OCI-LY3 (cell line): Measurements from ENCODE around the gene RPE65.

Experiments
- H2AFZ ChIP-seq: fragments of 200-600, 300-600 bp; shearing (Covaris generic); 2 replicates; pipeline ENCODE4 v1.6.0; 2014; ENCODE audit warnings: antibody characterized with exemption, low read depth, low read length
- H3K27ac ChIP-seq: fragments of 200-600, 300-600 bp; sonication (generic); 2 replicates; pipeline ENCODE4 v1.5.1; 2014; ENCODE audit warnings: mild to moderate bottlenecking, low read length, moderate library complexity, mixed read lengths
- H3K27me3 ChIP-seq: fragments of 200-600, 300-600 bp; sonication (generic); 2 replicates; pipeline ENCODE4 v1.6.1; 2014; ENCODE audit warnings: low read depth, low read length, mixed read lengths
- H3K36me3 ChIP-seq: fragments of 200-600, 300-600 bp; sonication (generic); replicated peaks from 2 replicates; pipeline ENCODE3; 2014; ENCODE audit warnings: low read depth, low read length, mixed read lengths
- H3K4me1 ChIP-seq: fragments of 300-600, 200-600 bp; sonication (generic); 2 replicates; pipeline ENCODE4 v1.6.1; 2014; ENCODE audit warnings: low read length, mixed read lengths
- H3K4me2 ChIP-seq: fragments of 200-600, 300-600 bp; sonication (generic); 2 replicates; pipeline ENCODE4 v1.6.1; 2014; ENCODE audit warnings: low read length, mixed read lengths
- H3K4me3 ChIP-seq: fragments of 300-600, 200-600 bp; sonication (generic); 2 replicates; pipeline ENCODE4 v1.5.1; 2014; ENCODE audit warnings: antibody characterized with exemption, mild to moderate bottlenecking, low read length, moderate library complexity
- H3K79me2 ChIP-seq: fragments of 300-600, 200-600 bp; shearing (Covaris generic); 2 replicates; pipeline ENCODE4 v1.6.1; 2014; ENCODE audit warnings: mild to moderate bottlenecking, low read length, mixed read lengths
- H3K9ac ChIP-seq: fragments of 300-600, 200-600 bp; shearing (Covaris generic); 2 replicates; pipeline ENCODE4 v1.6.0; 2014; ENCODE audit warnings: mild to moderate bottlenecking, low read length, moderate library complexity
- H3K9me3 ChIP-seq: fragments of 200-600, 300-600 bp; shearing (Covaris generic); 2 replicates; pipeline ENCODE4 v1.6.1; 2014; ENCODE audit warnings: low read length, mixed read lengths; ENCODE audit not compliant: insufficient read depth
- H4K20me1 ChIP-seq: fragments of 200-600, 300-600 bp; sonication (generic); 2 replicates; pipeline ENCODE4 v1.6.1; 2016; ENCODE audit warnings: low read length, mixed read lengths; ENCODE audit not compliant: insufficient read depth
- CTCF ChIP-seq: fragments of 200-600, 300-600 bp; sonication (generic); IDR thresholded peaks from 2 replicates; pipeline ENCODE4 v1.5.1; 2014; ENCODE audit warnings: antibody characterized with exemption, low read length, low read depth
- EZH2phosphoT487 ChIP-seq: fragments of 200-600 bp; shearing (Covaris generic); IDR thresholded peaks from 2 replicates; pipeline ENCODE4 v1.6.1; 2018; ENCODE audit warnings: antibody characterized with exemption, mixed run types, low read depth

RPE65 gene

GRCh38 chr1:68431076-68431475, 18.7 kb downstream of the RPE65 start:
- H3K79me2 ChIP-seq, result no peaks in the 10 kb centered on the region
- no peak overlapping the region for H3K4me3 ChIP-seq
- no peaks in the 10 kb centered on the region for H4K20me1 ChIP-seq
- H3K27me3 ChIP-seq, result no peaks in the 10 kb centered on the region
- H2AFZ ChIP-seq, result no peak overlapping the region
- TF ChIP-seq EZH2phosphoT487 (no peak), CTCF (no peak)
- H3K4me1 ChIP-seq, result no peaks in the 10 kb centered on the region
- no peaks in the 10 kb centered on the region for H3K9me3 ChIP-seq
- H3K27ac ChIP-seq, result no peak overlapping the region
- no peak overlapping the region for H3K9ac ChIP-seq
- H3K4me2 ChIP-seq, result no peak overlapping the region
- no peaks in the 10 kb centered on the region for H3K36me3 ChIP-seq

GRCh38 chr1:68429233-68429808, 20.4 kb downstream of the RPE65 start:
- Histone ChIP-seq H3K9ac (no peak overlapping the region), H3K36me3 (no peaks in the 10 kb centered on the region), H3K79me2 (no peaks in the 10 kb centered on the region), H2AFZ (no peak overlapping the region), H4K20me1 (no peaks in the 10 kb centered on the region), H3K27me3 (no peaks in the 10 kb centered on the region), H3K4me3 (no peak overlapping the region), H3K4me2 (no peak overlapping the region), H3K27ac (no peak overlapping the region), H3K9me3 (no peaks in the 10 kb centered on the region), H3K4me1 (no peaks in the 10 kb centered on the region)
- no peak for TF ChIP-seq EZH2phosphoT487
- no peak for TF ChIP-seq CTCF

- no peak for TF ChIP-seq CTCF
- TF ChIP-seq EZH2phosphoT487, result no peak
- H3K4me3 ChIP-seq, result no peak overlapping the region
- no peaks in the 10 kb centered on the region for H3K79me2 ChIP-seq
Measured at GRCh38 chr1:68426594-68426993, 23.2 kb downstream of the RPE65 start.

GRCh38 chr1:68421350-68421749, 28.4 kb downstream of the RPE65 start:
- H3K9me3 ChIP-seq, result no peaks in the 10 kb centered on the region
- no peak overlapping the region for H3K9ac ChIP-seq
- H3K27ac ChIP-seq, result no peak overlapping the region
- no peak overlapping the region for H3K4me3 ChIP-seq
- H3K79me2 ChIP-seq, result no peaks in the 10 kb centered on the region
- H3K27me3 ChIP-seq, result no peaks in the 10 kb centered on the region
- no peak overlapping the region for H2AFZ ChIP-seq
- H4K20me1 ChIP-seq, result no peaks in the 10 kb centered on the region
- TF ChIP-seq EZH2phosphoT487 (no peak), CTCF (no peak)
- H3K4me1 ChIP-seq, result no peaks in the 10 kb centered on the region
- no peak overlapping the region for H3K4me2 ChIP-seq
- H3K36me3 ChIP-seq, result no peaks in the 10 kb centered on the region

More at GRCh38 chr1:68426594-68426993, 23.2 kb downstream of the RPE65 start:
- Histone ChIP-seq H3K4me2 (no peak overlapping the region), H3K4me1 (no peaks in the 10 kb centered on the region), H3K27me3 (no peaks in the 10 kb centered on the region), H3K9me3 (no peaks in the 10 kb centered on the region), H3K36me3 (no peaks in the 10 kb centered on the region), H2AFZ (no peak overlapping the region), H3K27ac (no peak overlapping the region), H3K9ac (no peak overlapping the region), H4K20me1 (no peaks in the 10 kb centered on the region)
